Left ventricle myocardium superior (tissue), 1 donor: Measurements from ENCODE around the gene CDH1. TPM values are rescaled to one million over a fixed set of nuclear protein-coding genes. Genes with fewer than 3 reads are reported as not detected.
"Not testable (repeated sequence)": the region's sequence is repeated elsewhere in the genome, so short reads cannot be mapped to it uniquely, and the experiment has no call there.

Experiments used
- ATAC-seq: fragments of 200-7000 bp; cut with Tn5 transposase; one replicate; pipeline ENCODE4 v1.9.1; 2020; ENCODE audit warnings: mild to moderate bottlenecking, moderate library complexity
- DNase-seq: peaks from one replicate; pipeline ENCODE4 v3.0.0-alpha.2; 2020
- intact Hi-C: fragments of 100-400 bp; cut with micrococcal nuclease; formaldehyde crosslinking; loops from one replicate; pipeline ENCODE4 v1.11.0; 2022
- total RNA-seq: library from RNA; stranded (reverse); fragmentation: NEBNext Ultra II Directional; extraction: Animal tissue kit (Norgen Biotek cat#: 25700); gene quantifications from one replicate; pipeline ENCODE4 v1.2.1, GENCODE V29; 2021
- donor health status: DM: no; HTN: yes; CAD: no; lungs with severe emphysema.

CDH1 gene
- total RNA-seq, 1 donor from 2014 or later, result not detected

DNA sequence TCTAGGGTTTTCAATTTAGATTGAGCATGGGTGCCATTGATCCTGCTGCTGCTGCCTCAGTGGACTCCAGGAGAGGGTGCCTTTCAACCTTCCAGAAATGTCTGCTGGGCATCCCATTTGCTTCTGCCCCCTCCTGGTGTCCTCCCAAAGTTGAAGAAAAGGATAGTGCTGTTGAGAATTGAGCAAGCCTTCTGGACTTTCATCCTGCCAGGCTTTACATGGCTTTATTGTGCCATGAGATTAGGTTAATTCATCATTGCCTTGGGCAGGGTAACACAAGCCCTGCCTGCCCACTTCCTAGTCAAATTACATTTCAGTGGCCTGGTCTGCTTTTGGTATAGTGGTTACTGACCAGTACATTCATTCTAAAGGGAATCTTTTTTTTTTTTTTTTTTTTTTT is 88.3 kb downstream of the CDH1 start:
- ATAC-seq (no peak), DNase-seq (no peak)
- intact Hi-C loops, result no loop called here

DNA sequence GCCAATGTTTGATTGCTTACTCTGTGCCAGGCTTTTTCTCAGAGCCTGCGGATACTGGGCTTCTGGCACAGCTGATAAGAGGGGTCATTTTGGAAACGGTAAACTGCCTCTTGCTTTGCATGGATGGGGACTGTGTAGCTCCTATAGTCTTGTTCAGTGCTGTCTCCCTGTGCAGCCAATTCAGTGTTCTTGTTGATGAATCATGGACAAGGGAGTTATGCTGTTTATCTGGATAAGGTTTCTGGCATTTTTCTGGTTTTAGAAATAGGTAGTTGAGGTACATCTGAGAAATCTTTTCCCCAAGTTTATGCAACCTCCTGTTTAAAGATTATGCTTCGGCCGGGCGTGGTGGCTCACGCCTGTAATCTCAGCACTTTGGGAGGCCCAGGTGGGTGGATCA is 89.6 kb downstream of the CDH1 start:
- intact Hi-C loops, result no loop called here
- no peak for DNase-seq
- ATAC-seq, result no peak

DNA sequence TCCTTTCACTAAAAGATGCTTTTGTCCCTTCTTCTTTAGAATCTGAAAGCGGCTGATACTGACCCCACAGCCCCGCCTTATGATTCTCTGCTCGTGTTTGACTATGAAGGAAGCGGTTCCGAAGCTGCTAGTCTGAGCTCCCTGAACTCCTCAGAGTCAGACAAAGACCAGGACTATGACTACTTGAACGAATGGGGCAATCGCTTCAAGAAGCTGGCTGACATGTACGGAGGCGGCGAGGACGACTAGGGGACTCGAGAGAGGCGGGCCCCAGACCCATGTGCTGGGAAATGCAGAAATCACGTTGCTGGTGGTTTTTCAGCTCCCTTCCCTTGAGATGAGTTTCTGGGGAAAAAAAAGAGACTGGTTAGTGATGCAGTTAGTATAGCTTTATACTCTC is 96.2 kb downstream of the CDH1 start:
- ATAC-seq, result no peak
- intact Hi-C loops, result no loop called here
- DNase-seq, result no peak

DNA sequence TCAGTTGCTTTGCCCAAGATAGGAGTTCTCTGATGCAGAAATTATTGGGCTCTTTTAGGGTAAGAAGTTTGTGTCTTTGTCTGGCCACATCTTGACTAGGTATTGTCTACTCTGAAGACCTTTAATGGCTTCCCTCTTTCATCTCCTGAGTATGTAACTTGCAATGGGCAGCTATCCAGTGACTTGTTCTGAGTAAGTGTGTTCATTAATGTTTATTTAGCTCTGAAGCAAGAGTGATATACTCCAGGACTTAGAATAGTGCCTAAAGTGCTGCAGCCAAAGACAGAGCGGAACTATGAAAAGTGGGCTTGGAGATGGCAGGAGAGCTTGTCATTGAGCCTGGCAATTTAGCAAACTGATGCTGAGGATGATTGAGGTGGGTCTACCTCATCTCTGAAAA is 97.5 kb downstream of the CDH1 start:
- intact Hi-C loops, result no loop called here
- ATAC-seq (no peak), DNase-seq (no peak)

DNA sequence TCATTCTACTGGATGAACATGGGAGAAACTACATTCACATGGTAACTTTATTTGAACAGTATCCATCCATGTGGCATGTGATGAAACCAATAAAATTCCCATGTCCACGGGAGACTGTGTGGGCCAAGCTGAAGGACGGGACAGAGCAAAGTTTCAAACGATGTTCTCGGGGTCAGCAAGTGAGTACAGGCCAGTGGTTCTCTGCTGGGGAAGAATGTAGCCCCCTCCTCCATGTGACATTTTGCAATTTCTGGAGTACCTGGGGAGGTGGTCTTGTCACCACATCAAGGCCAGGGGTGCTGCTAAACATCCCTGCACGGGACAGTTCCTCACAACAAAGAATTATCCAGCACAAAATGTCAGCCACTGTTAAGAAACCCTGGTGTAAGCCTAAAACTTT is 98.9 kb downstream of the CDH1 start:
- no peak for ATAC-seq
- DNase-seq, result no peak
- intact Hi-C loops, result no loop called here

DNA sequence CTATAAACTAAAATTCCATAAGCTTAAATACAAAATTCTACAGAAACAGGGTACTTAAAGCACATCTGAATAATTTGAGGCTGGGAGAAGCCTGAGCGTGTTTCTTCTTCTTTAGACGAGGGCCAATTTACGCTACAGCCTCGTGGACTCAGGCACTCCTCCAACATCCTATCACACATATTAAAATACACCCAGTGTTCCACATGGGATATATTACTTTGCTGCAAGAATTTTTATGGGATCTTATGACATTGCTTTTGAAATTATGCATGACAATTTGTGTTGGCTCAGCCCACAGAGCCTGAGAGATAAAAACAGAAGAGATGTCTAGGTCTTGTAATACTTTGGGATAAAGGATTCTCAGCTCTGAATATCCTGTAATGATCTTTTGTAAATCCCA is 102.7 kb downstream of the CDH1 start:
- DNase-seq, result no peak
- no peak for ATAC-seq
- intact Hi-C loops, result no loop called here

DNA sequence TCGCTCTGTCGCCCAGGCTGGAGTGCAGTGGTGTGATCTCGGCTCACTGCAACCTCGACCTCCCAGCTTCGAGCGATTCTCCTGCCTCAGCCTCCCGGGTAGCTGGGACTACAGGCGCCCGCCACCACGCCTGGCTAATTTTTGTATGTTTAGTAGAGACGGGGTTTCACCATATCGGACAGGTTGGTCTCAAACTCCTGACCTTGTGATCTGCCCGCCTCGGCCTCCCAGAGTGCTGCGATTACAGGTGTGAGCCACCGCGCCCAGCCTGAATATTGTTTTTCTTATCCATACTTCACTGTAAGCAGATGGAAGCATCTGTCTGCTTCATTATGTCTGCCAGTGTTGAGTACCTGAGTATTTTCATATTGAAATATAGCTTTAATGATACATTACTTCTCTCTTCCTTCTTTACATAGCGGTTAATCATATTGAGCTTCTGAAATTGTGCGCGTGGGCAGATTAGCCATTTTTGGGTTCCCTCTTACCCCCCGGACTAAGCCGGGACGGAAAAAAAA is 105.9 kb downstream of the CDH1 start:
- DNase-seq, result peak; percentile 31
- intact Hi-C loops, ATAC-seq: not testable (repeated sequence)

DNA sequence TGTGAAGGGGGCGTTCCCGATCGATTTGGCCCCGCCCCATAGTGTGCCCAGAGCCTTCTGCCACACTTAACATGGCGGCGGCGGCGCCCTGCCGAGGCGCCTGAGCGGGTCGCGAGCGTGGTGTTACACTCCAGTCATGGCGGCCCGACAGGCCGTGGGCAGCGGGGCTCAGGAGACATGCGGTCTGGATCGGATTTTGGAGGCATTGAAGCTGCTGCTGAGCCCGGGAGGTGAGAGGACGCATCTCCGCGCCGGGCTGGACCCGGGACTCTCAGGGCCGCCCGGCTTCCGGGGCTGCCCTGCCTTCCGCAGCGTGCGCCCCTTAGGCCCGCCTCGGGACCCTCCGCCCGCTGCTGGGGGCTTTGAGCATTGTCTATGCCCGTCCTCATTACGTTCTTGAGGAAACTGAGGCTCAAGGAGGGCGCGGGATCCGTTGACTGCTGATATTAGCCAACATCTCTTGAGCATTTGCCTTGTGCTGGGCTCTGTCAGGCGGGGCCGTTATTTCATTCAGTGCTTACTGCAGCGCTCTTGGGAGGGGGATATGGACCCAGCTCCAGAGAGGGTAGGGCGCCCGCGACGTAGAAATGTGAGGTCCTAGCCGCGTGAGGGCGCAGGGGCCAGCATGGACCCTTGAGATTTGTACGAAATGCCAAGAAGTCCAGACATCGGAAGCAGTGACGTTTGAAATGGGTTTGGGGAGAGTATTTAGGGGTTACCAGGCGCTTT is 106.6 kb downstream of the CDH1 start, which contains the start of gene TANGO6:
TSS of gene TANGO6 (plus strand) at position 50 of the 729 bp plus-strand sequence. CDS start at position 137, 87 bp downstream.
- DNase-seq (peak; percentile 93), ATAC-seq (peak; percentile 99)
- intact Hi-C loops, result no loop called here

DNA sequence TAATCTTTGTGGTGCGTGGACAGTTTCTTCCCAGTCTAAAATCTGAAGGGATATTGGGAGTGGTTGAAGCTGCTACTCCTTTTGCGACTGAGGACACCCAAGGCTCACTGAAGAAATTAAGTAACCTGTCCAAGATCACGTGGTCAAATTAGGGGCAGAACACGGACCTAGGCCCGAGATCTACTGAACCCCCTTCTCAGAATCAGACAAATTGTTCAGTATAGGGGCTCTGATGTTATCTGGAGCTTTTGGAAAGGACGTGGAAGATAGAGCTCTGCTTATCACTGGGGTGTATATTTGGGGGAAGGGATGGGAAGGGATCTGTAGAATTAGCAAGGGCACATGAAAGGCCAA is 107.1 kb downstream of the CDH1 start:
- intact Hi-C loops, result no loop called here
- ATAC-seq (peak; percentile 5), DNase-seq (no peak)

DNA sequence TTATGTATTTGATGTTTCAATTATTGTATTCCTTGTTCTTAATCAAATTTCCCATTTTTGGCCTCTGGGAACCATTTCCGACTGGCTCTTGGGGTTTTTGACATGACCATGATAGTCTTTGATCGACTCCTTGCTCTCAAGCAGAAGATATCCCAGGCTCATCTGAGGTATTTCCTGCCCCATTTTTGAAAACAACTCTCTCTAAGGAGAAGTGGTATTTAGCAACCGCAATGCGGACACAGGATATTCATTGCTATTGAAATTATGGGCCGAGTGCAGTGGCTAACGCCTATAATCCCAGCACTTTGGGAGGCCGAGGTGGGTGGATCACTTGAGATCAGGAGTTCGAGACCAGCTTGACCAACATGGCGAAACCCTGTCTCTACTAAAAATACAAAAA is 111.7 kb downstream of the CDH1 start:
- DNase-seq (no peak), ATAC-seq (no peak)
- intact Hi-C loops, result no loop called here

DNA sequence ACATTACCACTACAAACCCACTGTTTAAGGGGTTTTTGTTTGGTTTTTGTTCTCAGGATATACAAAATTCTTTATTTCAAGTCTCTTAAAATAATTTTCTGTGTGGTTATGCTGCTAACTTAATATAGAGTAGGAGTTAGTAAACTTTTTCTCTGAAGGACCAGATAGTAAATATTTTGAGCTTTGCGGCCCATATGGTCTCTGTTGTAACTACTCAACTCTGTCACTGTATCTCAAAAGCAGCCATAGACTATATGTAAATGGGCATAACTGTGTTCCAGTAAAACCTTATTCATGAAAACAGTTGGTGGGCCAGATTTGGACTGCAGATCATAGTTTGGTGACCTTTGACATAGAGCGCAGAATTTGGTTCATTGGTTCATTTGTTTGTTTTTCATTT is 113.4 kb downstream of the CDH1 start:
- DNase-seq (no peak), ATAC-seq (no peak)
- intact Hi-C loops, result no loop called here

DNA sequence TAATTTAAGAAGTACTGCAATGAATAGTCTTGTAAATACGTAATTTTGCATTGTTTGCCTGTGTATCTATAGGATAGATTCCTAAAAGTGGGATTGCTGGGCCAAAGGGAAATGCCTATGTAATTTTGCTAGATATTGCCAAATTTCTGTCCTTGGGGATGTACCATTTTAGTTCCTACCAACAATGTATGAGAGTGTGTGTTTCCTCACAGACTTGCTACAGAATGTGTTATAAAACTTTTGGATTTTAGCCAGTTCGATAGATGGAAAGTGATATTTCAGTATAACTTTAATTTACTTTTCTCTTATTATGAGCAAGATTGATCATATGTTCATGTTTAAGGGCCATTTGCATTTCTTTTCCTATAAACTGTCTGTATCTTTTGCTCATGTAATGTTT is 114.5 kb downstream of the CDH1 start:
- ATAC-seq, result no peak
- intact Hi-C loops, result no loop called here
- DNase-seq, result no peak

DNA sequence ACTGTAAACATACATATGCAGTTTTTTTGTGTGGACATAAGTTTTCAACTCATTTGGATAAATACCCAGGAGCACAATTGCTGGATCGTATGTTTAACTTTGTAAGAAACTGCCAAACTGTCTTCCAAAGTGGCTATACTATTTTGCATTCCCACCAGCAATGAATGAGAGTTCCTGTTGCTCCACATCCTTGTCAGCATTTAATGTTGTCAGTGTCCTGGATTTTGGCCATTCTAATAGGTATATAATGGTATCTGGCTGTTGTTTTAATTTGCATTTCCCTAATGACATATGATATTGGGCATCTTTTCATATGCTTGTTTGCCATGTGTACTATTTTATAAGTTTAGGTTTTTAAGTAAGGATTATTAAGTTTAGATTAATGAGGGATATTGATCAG is 120.4 kb downstream of the CDH1 start:
- ATAC-seq, result no peak
- intact Hi-C loops, result no loop called here
- DNase-seq, result no peak

DNA sequence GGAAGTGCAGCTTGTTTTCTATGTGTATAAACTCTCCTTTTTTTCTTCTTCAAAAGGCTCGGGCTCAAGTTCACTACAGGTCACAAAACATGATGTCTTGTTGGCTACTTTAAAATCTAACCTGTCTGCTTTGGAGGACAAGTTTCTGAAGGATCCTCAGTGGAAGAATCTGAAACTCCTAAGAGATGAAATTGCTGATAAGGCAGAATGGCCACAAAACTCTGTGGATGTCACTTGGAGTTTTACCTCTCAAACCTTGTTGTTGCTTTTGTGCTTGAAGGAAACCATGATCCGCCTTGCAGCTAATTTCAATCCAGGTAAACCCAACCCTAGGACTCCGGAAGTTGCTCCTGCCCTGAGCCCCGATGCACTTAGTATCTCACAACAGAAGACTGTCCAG is 122.7 kb downstream of the CDH1 start:
- ATAC-seq, result no peak
- intact Hi-C loops, result no loop called here
- no peak for DNase-seq

DNA sequence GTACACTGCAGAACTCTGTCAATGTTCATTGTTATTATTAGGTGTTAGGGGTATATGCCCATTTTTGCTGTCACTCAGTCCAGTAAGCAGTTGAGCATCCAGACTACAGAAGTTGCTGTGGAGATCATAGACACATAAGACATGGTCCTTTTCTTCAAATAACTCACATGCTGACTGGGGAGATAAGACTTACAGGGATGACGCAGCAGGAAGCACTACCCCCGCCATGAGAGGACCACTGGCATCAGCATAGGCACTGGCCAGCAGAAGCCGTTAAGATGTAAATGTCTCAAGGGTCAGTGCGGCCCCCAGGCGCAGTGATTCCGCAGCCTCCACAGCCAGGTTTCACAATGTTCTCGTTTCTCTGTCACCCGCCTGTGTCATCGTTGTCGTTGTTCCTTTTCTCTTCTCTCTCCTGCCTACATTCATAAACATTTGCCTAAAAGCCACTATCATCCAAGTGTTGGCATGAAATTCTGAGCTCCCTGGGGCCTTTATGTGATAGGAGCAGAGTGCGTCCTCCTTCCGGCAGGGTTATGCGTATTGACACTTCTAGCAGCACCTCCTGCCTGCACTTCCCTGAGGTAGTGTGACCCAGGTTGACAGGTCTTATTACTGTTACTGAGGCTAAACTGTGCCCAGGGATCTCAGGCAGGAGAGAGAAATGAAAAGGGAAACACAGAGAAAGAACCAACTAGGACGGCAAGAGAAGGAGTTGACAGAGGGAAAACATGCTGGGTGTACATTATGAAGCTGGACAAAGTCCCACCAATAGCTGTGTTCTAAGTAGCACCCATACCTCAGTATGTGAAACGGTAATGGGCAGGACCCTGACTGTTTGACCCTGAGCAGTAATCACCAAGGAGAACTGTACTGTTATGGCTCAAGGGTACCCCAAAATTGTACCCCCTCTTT is 124.1 kb downstream of the CDH1 start:
- ATAC-seq, result no peak
- DNase-seq, result no peak
- intact Hi-C loops, result no loop called here

DNA sequence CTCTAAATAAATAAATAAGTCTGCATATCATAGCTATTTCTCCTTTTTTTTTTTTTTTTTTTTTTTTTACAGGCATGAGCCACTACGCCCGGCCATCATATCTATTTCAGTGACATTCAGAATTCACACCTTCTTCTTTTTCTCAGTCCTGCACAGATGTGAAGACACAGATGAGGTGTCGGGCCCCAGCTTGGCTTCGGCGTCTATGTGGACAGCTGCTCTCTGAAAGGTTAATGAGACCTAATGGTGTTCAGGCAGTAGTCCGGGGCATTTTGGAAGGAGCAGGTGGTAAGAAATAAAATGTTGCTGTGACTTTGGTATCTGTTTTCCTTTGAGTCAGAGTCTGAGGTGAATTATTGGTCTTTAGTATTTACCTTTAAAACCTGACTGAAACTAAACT is 129.8 kb downstream of the CDH1 start:
- DNase-seq, result no peak
- no peak for ATAC-seq
- intact Hi-C loops, result no loop called here

DNA sequence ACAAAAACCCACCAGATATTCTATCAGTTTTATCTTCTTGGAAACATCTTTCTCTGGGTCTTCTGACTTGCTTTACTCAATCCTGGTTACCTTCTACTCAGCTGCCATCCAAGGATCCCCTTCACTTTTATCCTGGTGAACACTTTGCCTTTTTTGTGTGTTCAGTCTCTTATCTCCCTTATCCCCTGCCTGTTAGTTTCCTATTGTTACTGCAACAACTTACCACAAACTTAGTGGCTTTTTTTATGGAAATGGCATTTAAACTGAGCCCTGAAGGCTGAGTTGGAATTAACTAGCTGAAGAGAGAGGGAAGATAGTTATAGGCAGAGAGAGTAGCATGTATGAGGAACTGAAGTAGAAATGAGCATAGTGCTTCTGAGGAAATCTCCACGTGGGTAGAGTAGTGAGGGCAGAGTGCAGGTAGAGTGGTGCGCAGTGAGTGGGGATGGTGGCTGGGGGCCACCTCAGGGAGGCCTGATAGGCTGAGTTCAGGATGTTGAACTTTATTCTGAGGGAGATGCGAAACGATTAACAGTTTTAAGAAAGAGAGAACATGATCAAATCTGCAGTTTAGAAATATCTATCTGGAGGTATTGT is 132.5 kb downstream of the CDH1 start:
- ATAC-seq (no peak), DNase-seq (no peak)
- intact Hi-C loops, result no loop called here

DNA sequence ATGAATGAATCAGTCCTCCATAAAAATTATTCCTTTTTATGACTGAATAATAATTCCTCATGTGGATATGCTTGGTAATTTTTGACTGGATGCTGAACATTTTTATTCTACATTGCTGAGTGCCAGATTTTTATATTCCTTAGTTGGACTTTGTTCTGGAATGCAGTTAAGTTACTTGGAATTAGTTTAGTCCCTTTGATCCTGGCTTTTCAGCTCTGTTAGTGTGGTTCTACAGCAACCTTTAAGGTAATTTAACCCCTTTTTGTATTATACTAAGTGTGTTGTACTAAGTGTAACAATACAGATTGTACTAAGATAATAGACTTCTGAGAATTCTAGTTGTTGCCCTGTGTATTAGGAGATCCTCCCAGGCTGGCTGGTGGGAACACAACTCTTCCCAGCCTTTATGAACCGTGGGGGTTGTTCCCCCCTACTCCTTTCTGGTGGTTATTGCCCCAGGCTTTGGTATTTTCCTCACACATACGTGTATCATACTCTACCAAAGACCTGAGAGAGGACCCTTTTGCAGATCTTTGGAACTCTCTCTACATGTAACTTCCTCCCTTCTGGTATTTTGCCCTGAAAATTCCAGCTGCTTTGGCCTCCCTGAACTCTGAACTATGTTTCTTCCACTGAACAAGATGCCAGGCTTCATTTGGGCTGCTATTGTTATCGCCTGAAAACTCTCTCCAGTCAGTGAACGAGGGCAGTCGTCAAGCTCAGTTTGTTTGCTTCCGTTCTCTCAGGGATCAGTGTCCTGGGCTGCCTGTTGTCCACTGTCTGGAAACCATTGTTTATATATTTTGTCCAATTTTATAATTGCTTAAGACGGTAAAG is 136.8 kb downstream of the CDH1 start:
- intact Hi-C loops, result no loop called here
- no peak for DNase-seq
- ATAC-seq, result no peak

DNA sequence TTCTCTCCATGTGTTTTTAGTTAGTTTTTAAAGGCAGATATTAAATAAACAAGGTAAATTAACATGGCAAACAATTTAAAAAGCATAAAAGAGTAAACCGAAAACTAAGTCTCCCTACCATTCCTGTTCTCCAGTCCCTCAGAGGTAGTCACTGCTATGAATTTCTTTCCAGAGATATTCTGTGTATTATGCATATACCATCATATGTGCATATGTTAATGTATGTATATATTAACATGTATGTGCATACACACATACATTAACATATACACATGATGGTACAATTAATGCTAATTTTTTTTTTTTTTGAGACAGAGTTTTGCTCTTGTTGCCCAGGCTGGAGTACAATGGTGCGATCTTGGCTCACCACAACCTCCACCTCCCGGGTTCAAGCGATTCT is 138.8 kb downstream of the CDH1 start:
- DNase-seq (no peak), ATAC-seq (no peak)
- intact Hi-C loops, result no loop called here
